ENCODE data around the gene ALOX12B. TPM values are rescaled to one million over a fixed set of nuclear protein-coding genes. Genes with fewer than 3 reads are reported as not detected.

ALOX12B gene
- total RNA-seq, 4 donors from 2014 or later, result not detected

GRCh38 chr17:8069587-8069860 lies 18.0 kb downstream of the ALOX12B start:
- Histone ChIP-seq H3K9me3 (no peaks in the 10 kb centered on the region), H3K27ac (no peak overlapping the region), H3K4me1 (peaks cover 10 to 17% of the 10 kb centered on the region in 2 donors), H3K36me3 (no peaks in the 10 kb centered on the region), H3K27me3 (peaks cover 21% of the 10 kb centered on the region), H3K4me3 (replicated peaks in 1 of 3) (no peak overlapping the region)
- WGBS, 2 donors, result 92 to 94% methylated on average over 3 of the region's 3 CpGs
- no peak for DNase-seq
- TF ChIP-seq POLR2A (IDR thresholded peaks at IDR 0.05) (no peak), CTCF (IDR thresholded peaks at IDR 0.05) (no peak)
- intact Hi-C loops (cut with DNase I), result no loop called here

- Histone ChIP-seq H3K36me3 (no peaks in the 10 kb centered on the region), H3K4me3 (replicated peaks in 1 of 3) (no peak overlapping the region), H3K27ac (no peak overlapping the region), H3K9me3 (no peaks in the 10 kb centered on the region), H3K27me3 (peaks cover 15% of the 10 kb centered on the region), H3K4me1 (peaks cover 10 to 17% of the 10 kb centered on the region in 2 donors)
- intact Hi-C loops (cut with DNase I), result no loop called here
- WGBS, 2 donors, result 73 to 83% methylated on average over 9 of the region's 9 CpGs
- TF ChIP-seq CTCF (IDR thresholded peaks at IDR 0.05), result no peak
- no peak for TF ChIP-seq POLR2A (IDR thresholded peaks at IDR 0.05)
- no peak for DNase-seq
Observed at GRCh38 chr17:8068736-8069586, 18.6 kb downstream of the ALOX12B start.

GRCh38 chr17:8067806-8068205 lies 19.7 kb downstream of the ALOX12B start:
- H3K9me3 ChIP-seq, result no peaks in the 10 kb centered on the region
- no peak overlapping the region for H3K27ac ChIP-seq
- WGBS, 2 donors, result 66 to 71% methylated on average over 4 of the region's 4 CpGs
- no peaks in the 10 kb centered on the region for H3K36me3 ChIP-seq
- intact Hi-C loops (cut with DNase I), result no loop called here
- peaks cover 1 to 6% of the 10 kb centered on the region in 2 donors for H3K4me1 ChIP-seq
- DNase-seq, result no peak
- H3K27me3 ChIP-seq, result peaks cover 12% of the 10 kb centered on the region
- H3K4me3 ChIP-seq (replicated peaks in 1 of 3), result no peak overlapping the region
- no peak for TF ChIP-seq CTCF (IDR thresholded peaks at IDR 0.05)
- no peak for TF ChIP-seq POLR2A (IDR thresholded peaks at IDR 0.05)

- Histone ChIP-seq H3K27ac (no peak overlapping the region), H3K4me1 (no peaks in the 10 kb centered on the region), H3K4me3 (replicated peaks in 1 of 3) (no peak overlapping the region), H3K9me3 (no peaks in the 10 kb centered on the region), H3K27me3 (peaks cover 15% of the 10 kb centered on the region), H3K36me3 (no peaks in the 10 kb centered on the region)
- intact Hi-C loops (cut with DNase I), result no loop called here
- no peak for TF ChIP-seq CTCF (IDR thresholded peaks at IDR 0.05)
- WGBS, 2 donors, result 59 to 61% methylated on average over 12 of the region's 15 CpGs
- no peak for DNase-seq
Observed at GRCh38 chr17:8066841-8067775, 20.4 kb downstream of the ALOX12B start.

Measured in thyroid gland (tissue), 4 donors.